Anterior cingulate cortex (tissue), 58 donors: ENCODE data around the gene DIAPH1.

Experiments used
- DNase-seq, 58 donors: peaks; one replicate each; lab custom pipeline; 2025; lab: John Stamatoyannopoulos, UW

DIAPH1 gene

GRCh38 chr5:141567513-141568117 is 51.2 kb downstream of the DIAPH1 start:
- DNase-seq: peak in 2 of 58 donors; percentile 2 to 4

- DNase-seq: no peak
Measured at GRCh38 chr5:141565826-141566570, 52.8 kb downstream of the DIAPH1 start.

- peak in 44 of 58 donors; percentile 6 to 93 (median 27) for DNase-seq
Measured at GRCh38 chr5:141564216-141564692, 54.5 kb downstream of the DIAPH1 start.

GRCh38 chr5:141560725-141561483 is 57.9 kb downstream of the DIAPH1 start:
- DNase-seq: peak; percentile 13 to 93 (median 78)

GRCh38 chr5:141560151-141560550 is 58.6 kb downstream of the DIAPH1 start:
- no peak for DNase-seq

- no peak for DNase-seq
Measured at GRCh38 chr5:141559461-141559860, 59.3 kb downstream of the DIAPH1 start.

- peak in 2 of 58 donors; percentile 7 to 22 for DNase-seq
Measured at GRCh38 chr5:141558150-141558549, 60.6 kb downstream of the DIAPH1 start.

- DNase-seq: peak; percentile 33 to 97 (median 84)
Measured at GRCh38 chr5:141557681-141558136, 61.1 kb downstream of the DIAPH1 start.

GRCh38 chr5:141547921-141548320 is 70.9 kb downstream of the DIAPH1 start:
- no peak for DNase-seq

- DNase-seq: no peak
Measured at GRCh38 chr5:141547488-141547887, 71.3 kb downstream of the DIAPH1 start.

- DNase-seq: no peak
Measured at GRCh38 chr5:141543053-141543452, 75.7 kb downstream of the DIAPH1 start.

- DNase-seq: no peak
Measured at GRCh38 chr5:141534492-141535213, 84.1 kb downstream of the DIAPH1 start.

GRCh38 chr5:141533897-141534296 is 84.9 kb downstream of the DIAPH1 start:
- DNase-seq: no peak

GRCh38 chr5:141532726-141533125 is 86.1 kb downstream of the DIAPH1 start:
- no peak for DNase-seq

- no peak for DNase-seq
Measured at GRCh38 chr5:141529873-141530272, 88.9 kb downstream of the DIAPH1 start.

GRCh38 chr5:141529002-141529401 is 89.8 kb downstream of the DIAPH1 start:
- no peak for DNase-seq

- DNase-seq: peak in 8 of 58 donors; percentile 13 to 58 (median 41)
Measured at GRCh38 chr5:141528291-141528984, 90.4 kb downstream of the DIAPH1 start.

- DNase-seq: no peak
Measured at GRCh38 chr5:141527426-141527825, 91.4 kb downstream of the DIAPH1 start.

GRCh38 chr5:141525653-141526052 is 93.1 kb downstream of the DIAPH1 start:
- no peak for DNase-seq
